HEK293T (cell line): ENCODE data around the gene PKP2.

Source experiments
- CTCF ChIA-PET: fragments of 350-600 bp; formaldehyde crosslinking; extraction: SDS; loops from one replicate; lab custom pipeline; 2021; ENCODE audit warnings: antibody characterized with exemption, inconsistent platforms; lab: Yijun Ruan, JAX
- POLR2A ChIA-PET: fragments of 350-600 bp; formaldehyde crosslinking; extraction: SDS; loops from one replicate; lab custom pipeline; 2020; ENCODE audit warnings: antibody characterized with exemption, inconsistent platforms; lab: Yijun Ruan, JAX
- DNase-seq: peaks from one replicate; pipeline ENCODE4 v3.0.0; 2012; ENCODE audit warnings: mixed read lengths; ENCODE audit errors: extremely low spot score
- ARNT ChIP-seq: fragments of 450-650 bp; IDR thresholded peaks from 2 replicates; pipeline ENCODE4 v1.6.1; 2017; ENCODE audit warnings: mild to moderate bottlenecking
- BHLHE40 ChIP-seq: fragments of 450-650 bp; IDR thresholded peaks from 2 replicates; pipeline ENCODE4 v1.6.1; 2016; ENCODE audit warnings: mild to moderate bottlenecking, moderate library complexity, borderline replicate concordance
- CTBP1 ChIP-seq: fragments of 450-650 bp; IDR thresholded peaks from 2 replicates; pipeline ENCODE4 v1.6.1; 2016; ENCODE audit warnings: borderline replicate concordance
- ELF4 ChIP-seq: fragments of 450-650 bp; IDR thresholded peaks from 2 replicates; pipeline ENCODE4 v1.6.1; 2017; ENCODE audit warnings: antibody characterized with exemption
- FOXA1 ChIP-seq: fragments of 450-650 bp; IDR thresholded peaks from 2 replicates; pipeline ENCODE4 v1.6.1; 2016; ENCODE audit warnings: mild to moderate bottlenecking
- FOXK2 ChIP-seq: fragments of 450-650 bp; IDR thresholded peaks from 2 replicates; pipeline ENCODE4 v1.6.1; 2016; ENCODE audit warnings: mild to moderate bottlenecking
- FOXM1 ChIP-seq: fragments of 450-650 bp; IDR thresholded peaks from 2 replicates; pipeline ENCODE4 v1.6.1; 2017; ENCODE audit warnings: mild to moderate bottlenecking, borderline replicate concordance
- HDGF ChIP-seq: fragments of 450-650 bp; IDR thresholded peaks from 2 replicates; pipeline ENCODE4 v1.6.1; 2017; ENCODE audit warnings: antibody characterized with exemption, borderline replicate concordance
- L3MBTL2 ChIP-seq: fragments of 450-650 bp; conservative IDR thresholded peaks from 2 replicates; pipeline ENCODE4 v1.6.1; 2016; ENCODE audit warnings: mild to moderate bottlenecking
- LEF1 ChIP-seq: fragments of 450-650 bp; IDR thresholded peaks from 2 replicates; pipeline ENCODE4 v1.6.1; 2017; ENCODE audit warnings: mild to moderate bottlenecking, borderline replicate concordance
- NFRKB ChIP-seq: fragments of 450-650 bp; IDR thresholded peaks from 2 replicates; pipeline ENCODE4 v1.6.1; 2016; ENCODE audit warnings: mild to moderate bottlenecking, moderate library complexity
- SP1 ChIP-seq: fragments of 450-650 bp; IDR thresholded peaks from 2 replicates; pipeline ENCODE4 v1.6.1; 2017
- SUZ12 ChIP-seq: fragments of 450-650 bp; IDR thresholded peaks from 2 replicates; pipeline ENCODE4 v1.6.1; 2016; ENCODE audit warnings: mild to moderate bottlenecking
- TARDBP ChIP-seq: fragments of 450-650 bp; IDR thresholded peaks from 2 replicates; pipeline ENCODE4 v1.6.1; 2016
- ZNF384 ChIP-seq: fragments of 450-650 bp; IDR thresholded peaks from 2 replicates; pipeline ENCODE4 v1.6.1; 2016
- TF ChIP-seq, protein P1 (sequence below): fragments of 450-650 bp; IDR thresholded peaks from 2 replicates; pipeline ENCODE4 v1.6.1; 2016

Gene PKP2

GRCh38 chr12:32843528-32844095 lies 53.0 kb downstream of the PKP2 start:
- TF ChIP-seq ELF4 (no peak), HDGF (no peak), BHLHE40 (no peak), LEF1 (no peak), CTBP1 (no peak), FOXM1 (no peak), ARNT (no peak), ZNF384 (no peak), L3MBTL2 (no peak), FOXA1 (no peak), SUZ12 (no peak), NFRKB (no peak), TARDBP (no peak), FOXK2 (no peak), SP1 (no peak)
- TF ChIP-seq, protein P1, sequence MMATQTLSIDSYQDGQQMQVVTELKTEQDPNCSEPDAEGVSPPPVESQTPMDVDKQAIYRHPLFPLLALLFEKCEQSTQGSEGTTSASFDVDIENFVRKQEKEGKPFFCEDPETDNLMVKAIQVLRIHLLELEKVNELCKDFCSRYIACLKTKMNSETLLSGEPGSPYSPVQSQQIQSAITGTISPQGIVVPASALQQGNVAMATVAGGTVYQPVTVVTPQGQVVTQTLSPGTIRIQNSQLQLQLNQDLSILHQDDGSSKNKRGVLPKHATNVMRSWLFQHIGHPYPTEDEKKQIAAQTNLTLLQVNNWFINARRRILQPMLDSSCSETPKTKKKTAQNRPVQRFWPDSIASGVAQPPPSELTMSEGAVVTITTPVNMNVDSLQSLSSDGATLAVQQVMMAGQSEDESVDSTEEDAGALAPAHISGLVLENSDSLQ, result no peak
- CTCF ChIA-PET, result no interaction called here
- no peak for DNase-seq
- POLR2A ChIA-PET, result no interaction called here

GRCh38 chr12:32841061-32841460 lies 55.5 kb downstream of the PKP2 start:
- no peak for DNase-seq
- ChIA-PET POLR2A (no interaction called here), CTCF (no interaction called here)
- no peak for TF ChIP-seq HDGF
- TF ChIP-seq ZNF384, result no peak

GRCh38 chr12:32839828-32840227 lies 56.7 kb downstream of the PKP2 start:
- ChIA-PET CTCF (no interaction called here), POLR2A (no interaction called here)
- no peak for DNase-seq
- TF ChIP-seq TARDBP (no peak), HDGF (no peak), SP1 (no peak), CTBP1 (no peak), ARNT (no peak), BHLHE40 (no peak), LEF1 (no peak), NFRKB (no peak), SUZ12 (no peak), FOXA1 (no peak), FOXK2 (no peak)
- TF ChIP-seq, protein P1, result no peak

GRCh38 chr12:32837974-32838373 lies 58.6 kb downstream of the PKP2 start:
- no peak for TF ChIP-seq FOXK2
- TF ChIP-seq SP1, result no peak
- TF ChIP-seq L3MBTL2, result no peak
- TF ChIP-seq HDGF, result no peak
- no peak for TF ChIP-seq FOXM1
- no peak for TF ChIP-seq ELF4
- no peak for TF ChIP-seq BHLHE40
- no peak for TF ChIP-seq NFRKB
- no peak for DNase-seq
- POLR2A ChIA-PET, result no interaction called here
- CTCF ChIA-PET, result no interaction called here

DNA sequence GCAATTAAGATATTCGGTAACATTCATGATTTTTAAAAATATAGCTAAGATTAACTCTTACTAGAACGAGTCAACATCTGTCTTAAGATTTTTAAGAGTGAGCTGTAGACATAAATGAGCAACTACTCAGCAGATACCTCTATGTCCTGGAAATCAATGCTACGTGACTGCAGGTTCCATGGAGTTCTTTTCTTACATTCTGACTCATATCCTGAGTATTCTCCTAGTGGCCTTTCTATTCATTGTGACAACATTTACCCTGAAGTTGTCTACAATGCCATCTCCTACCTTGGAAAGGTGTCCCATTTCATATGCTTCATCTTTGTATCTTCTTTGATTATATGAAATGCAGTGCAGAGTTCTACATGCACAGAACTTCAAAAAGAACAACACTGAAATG lies 59.9 kb downstream of the PKP2 start:
- TF ChIP-seq FOXM1 (no peak), HDGF (no peak), ZNF384 (no peak)
- CTCF ChIA-PET, result no interaction called here
- DNase-seq, result no peak
- POLR2A ChIA-PET, result no interaction called here

- DNase-seq, result no peak
- TF ChIP-seq FOXK2 (no peak), CTBP1 (no peak), BHLHE40 (no peak), SUZ12 (no peak), L3MBTL2 (no peak), SP1 (no peak), LEF1 (no peak), TARDBP (no peak), FOXA1 (no peak), ZNF384 (no peak), ARNT (no peak), HDGF (no peak)
- TF ChIP-seq, protein P1, result no peak
- POLR2A ChIA-PET, result no interaction called here
- CTCF ChIA-PET, result no interaction called here
Measured at GRCh38 chr12:32834122-32834521, 62.5 kb downstream of the PKP2 start.

DNA sequence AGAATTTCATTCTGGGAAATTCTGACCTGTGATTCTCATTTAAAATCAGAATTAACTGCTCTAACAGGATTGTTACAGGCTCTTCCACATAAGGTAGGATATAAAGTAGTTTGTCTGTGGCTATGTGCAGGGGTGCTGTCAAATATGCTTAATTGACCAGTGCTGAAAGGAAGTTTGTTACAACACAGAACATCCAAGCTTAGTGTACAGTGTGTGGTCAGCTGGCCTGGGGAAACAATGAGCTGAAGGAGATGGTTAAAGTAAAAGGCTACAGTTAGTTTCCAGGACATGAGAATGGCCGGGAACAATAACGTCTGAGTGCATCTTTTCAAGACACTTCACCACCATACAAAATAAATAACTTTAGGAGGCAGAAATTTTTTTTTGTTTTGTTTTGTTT lies 68.0 kb downstream of the PKP2 start:
- no peak for DNase-seq
- TF ChIP-seq HDGF (no peak), ELF4 (no peak), FOXK2 (no peak), BHLHE40 (no peak), FOXM1 (no peak), SP1 (no peak), CTBP1 (no peak), NFRKB (no peak)
- CTCF ChIA-PET, result no interaction called here
- POLR2A ChIA-PET, result no interaction called here
